GM23248 (cell line): ENCODE measurements around the gene RERE. TPM values are rescaled to one million over a fixed set of nuclear protein-coding genes. Genes with fewer than 3 reads are reported as not detected.
A peak's percentile ranks its signal among the peaks of the same experiment; 100 is the strongest.
"Not testable (repeated sequence)": the region's sequence is repeated elsewhere in the genome, so short reads cannot be mapped to it uniquely, and the experiment has no call there.

ENCODE experiments used
- DNase-seq: peaks from one replicate; pipeline ENCODE4 v3.0.0-alpha.2; 2015
- H2AFZ ChIP-seq: fragments of 200-600 bp; sonication (generic); 2 replicates; pipeline ENCODE4 v1.6.1; 2016; ENCODE audit warnings: antibody characterized with exemption
- H3F3A ChIP-seq: fragments of 200-600 bp; sonication (generic); 2 replicates; pipeline ENCODE4 v1.6.1; 2016; ENCODE audit warnings: mild to moderate bottlenecking, antibody characterized with exemption, mixed run types; ENCODE audit not compliant: insufficient read depth
- H3K27ac ChIP-seq: fragments of 200-600 bp; sonication (generic); 2 replicates; pipeline ENCODE4 v1.5.1; 2016; ENCODE audit warnings: mild to moderate bottlenecking
- H3K27me3 ChIP-seq: fragments of 200-600 bp; sonication (generic); replicated peaks from 2 replicates; pipeline ENCODE4 v1.6.1; 2016; ENCODE audit warnings: mild to moderate bottlenecking; ENCODE audit not compliant: insufficient read depth
- H3K36me3 ChIP-seq: fragments of 200-600 bp; sonication (generic); 2 replicates; pipeline ENCODE4 v1.6.1; 2016; ENCODE audit warnings: low read depth, mild to moderate bottlenecking
- H3K4me1 ChIP-seq: fragments of 200-600 bp; sonication (generic); 2 replicates; pipeline ENCODE4 v1.6.1; 2016; ENCODE audit warnings: mild to moderate bottlenecking; ENCODE audit not compliant: insufficient read depth
- H3K4me2 ChIP-seq: fragments of 200-600 bp; sonication (generic); one replicate; pipeline ENCODE4 v1.6.1; 2016; ENCODE audit warnings: mild to moderate bottlenecking; ENCODE audit not compliant: unreplicated experiment
- H3K4me3 ChIP-seq: fragments of 200-600 bp; sonication (generic); 2 replicates; pipeline ENCODE4 v1.5.1; 2016; ENCODE audit warnings: mild to moderate bottlenecking
- H3K79me2 ChIP-seq: fragments of 200-600 bp; sonication (generic); 2 replicates; pipeline ENCODE4 v1.6.1; 2016; ENCODE audit warnings: mild to moderate bottlenecking; ENCODE audit not compliant: insufficient read depth
- H3K9ac ChIP-seq: fragments of 200-600 bp; sonication (generic); 2 replicates; pipeline ENCODE4 v1.6.1; 2016; ENCODE audit warnings: mild to moderate bottlenecking
- H3K9me2 ChIP-seq: fragments of 200-600 bp; sonication (generic); 2 replicates; pipeline ENCODE4 v1.6.1; 2016; ENCODE audit warnings: mixed run types, mild to moderate bottlenecking, moderate library complexity; ENCODE audit not compliant: insufficient read depth
- H3K9me3 ChIP-seq: fragments of 200-600 bp; sonication (generic); one replicate; pipeline ENCODE4 v1.6.1; 2017; ENCODE audit warnings: low read depth
- H4K20me1 ChIP-seq: fragments of 200-600 bp; sonication (generic); 2 replicates; pipeline ENCODE4 v1.6.0; 2016; ENCODE audit not compliant: insufficient read depth
- EZH2 ChIP-seq: fragments of 200-600 bp; sonication (generic); IDR thresholded peaks from 2 replicates; pipeline ENCODE4 v1.6.1; 2018; ENCODE audit warnings: antibody characterized with exemption, mild to moderate bottlenecking; ENCODE audit not compliant: insufficient read depth, poor library complexity, severe bottlenecking
- EZH2phosphoT487 ChIP-seq: fragments of 200-600 bp; sonication (generic); IDR thresholded peaks from 2 replicates; pipeline ENCODE4 v1.6.1; 2018; ENCODE audit warnings: antibody characterized with exemption, moderate library complexity, mild to moderate bottlenecking, low read depth; ENCODE audit not compliant: insufficient read depth
- WGBS, 2 experiments: methylation state at CpG; one replicate each; pipeline ENCODE4 v1.1.6; 2015 to 2017; ENCODE audit warnings: low lambda C conversion rate in 2 of 2, low coverage in 1 of 2; ENCODE audit errors: missing lambda C conversion rate in 2 of 2; 5-methylcytosine and 5-hydroxymethylcytosine counted together
- in situ Hi-C: fragments of 300-500 bp; cut with MboI; formaldehyde crosslinking; loops from 2 replicates; pipeline ENCODE4 v1.15.0; 2020
- polyA plus RNA-seq: library from polyadenylated mRNA; unstranded; fragments of >200 nt; fragmentation: Nextera tagmentation; extraction: Ambion mirVana; gene quantifications from 2 replicates; pipeline ENCODE4 v1.2.1, GENCODE V29; 2016
- total RNA-seq: library from RNA; depleted of rRNA; stranded (reverse); fragments of >200 nt; shearing (Covaris generic); gene quantifications from 2 replicates; pipeline ENCODE4 v1.2.3, GENCODE V29; 2014

Gene RERE
- total and polyA plus RNA-seq, 2 experiments from 2014 or later = 26.0 to 26.2 TPM

- Histone ChIP-seq H3K36me3 (no peaks in the 10 kb centered on the region), H2AFZ (no peak overlapping the region), H3K4me2 (no peak overlapping the region), H3F3A (0 out of 2 replicates have a peak, but pooled peaks cover 16% of the 10 kb centered on the region), H3K9me3 (no peaks in the 10 kb centered on the region), H3K9ac (no peak overlapping the region), H3K4me1 (peaks cover 17% of the 10 kb centered on the region), H3K27ac (peak overlapping the region; percentile 77; the same call in 1 of the 2 replicates), H3K27me3 (no peaks in the 10 kb centered on the region), H3K4me3 (no peak overlapping the region), H4K20me1 (no peaks in the 10 kb centered on the region), H3K9me2 (no peaks in the 10 kb centered on the region), H3K79me2 (peaks cover 28% of the 10 kb centered on the region)
- DNase-seq = no peak
- 93 to 95% methylated on average over 8 to 9 of the region's 9 CpGs for WGBS, 2 experiments
- TF ChIP-seq EZH2phosphoT487 (no peak), EZH2 (no peak)
- in situ Hi-C loops = no loop called here
Measured at GRCh38 chr1:8447616-8448150, 369.8 kb downstream of the RERE start.

- H3K36me3 ChIP-seq, H4K20me1 ChIP-seq, H3K4me3 ChIP-seq, H3K9me2 ChIP-seq, H3K9me3 ChIP-seq, H3K27ac ChIP-seq, H3K4me2 ChIP-seq, H3K27me3 ChIP-seq, H3K9ac ChIP-seq, in situ Hi-C loops, DNase-seq, H2AFZ ChIP-seq: not testable (repeated sequence)
- H3F3A ChIP-seq = 0 out of 2 replicates have a peak, but pooled peaks cover 16% of the 10 kb centered on the region
- WGBS, 2 experiments = 97% methylated on average over 5 of the region's 5 CpGs
- peaks cover 20% of the 10 kb centered on the region for H3K79me2 ChIP-seq
- H3K4me1 ChIP-seq = peaks cover 17% of the 10 kb centered on the region
Measured at GRCh38 chr1:8446119-8446518, 371.3 kb downstream of the RERE start.

GRCh38 chr1:8443558-8444194 is 373.8 kb downstream of the RERE start:
- H3K9me3 ChIP-seq = no peaks in the 10 kb centered on the region
- H3K9ac ChIP-seq = no peak overlapping the region
- no peak for TF ChIP-seq EZH2
- H3K27me3 ChIP-seq = no peaks in the 10 kb centered on the region
- no peak overlapping the region for H3K4me2 ChIP-seq
- peaks cover 3% of the 10 kb centered on the region; the same call in 1 of the 2 replicates for H3K79me2 ChIP-seq
- H3K4me3 ChIP-seq = no peak overlapping the region
- H3K9me2 ChIP-seq = no peaks in the 10 kb centered on the region
- no peak for DNase-seq
- H2AFZ ChIP-seq = no peak overlapping the region
- H3F3A ChIP-seq = peaks cover 13% of the 10 kb centered on the region
- no peaks in the 10 kb centered on the region for H3K36me3 ChIP-seq
- WGBS, 2 experiments = 80 to 88% methylated on average over 1 of the region's 1 CpG
- in situ Hi-C loops = no loop called here
- no peak overlapping the region for H3K27ac ChIP-seq
- H3K4me1 ChIP-seq = peaks cover 17% of the 10 kb centered on the region
- no peaks in the 10 kb centered on the region for H4K20me1 ChIP-seq

- H3K27ac ChIP-seq = no peak overlapping the region
- H3K27me3 ChIP-seq = no peaks in the 10 kb centered on the region
- no peaks in the 10 kb centered on the region for H3K79me2 ChIP-seq
- in situ Hi-C loops = no loop called here
- H3K9ac ChIP-seq = no peak overlapping the region
- WGBS, 2 experiments = 86 to 89% methylated on average over 3 of the region's 3 CpGs
- peaks cover 13% of the 10 kb centered on the region for H3K4me1 ChIP-seq
- no peaks in the 10 kb centered on the region for H3K9me2 ChIP-seq
- no peak for TF ChIP-seq EZH2
- no peak for TF ChIP-seq EZH2phosphoT487
- DNase-seq = no peak
- H2AFZ ChIP-seq = no peak overlapping the region
- no peaks in the 10 kb centered on the region for H3K9me3 ChIP-seq
- H3K4me2 ChIP-seq = no peak overlapping the region
- no peak overlapping the region for H3K4me3 ChIP-seq
- H4K20me1 ChIP-seq = no peaks in the 10 kb centered on the region
- H3F3A ChIP-seq = peaks cover 6% of the 10 kb centered on the region
- H3K36me3 ChIP-seq = no peaks in the 10 kb centered on the region
Measured at GRCh38 chr1:8441426-8441825, 376.0 kb downstream of the RERE start.
